Measurements from ENCODE around the gene SYTL5.

GRCh38 chrX:38028300-38028699 lies 21.9 kb downstream of the SYTL5 start:
- no peak for TF ChIP-seq CTCF (conservative IDR thresholded peaks at IDR 0.05; ENCODE audit: low read depth in 2 of 2)
- no peak for TF ChIP-seq REST (IDR thresholded peaks at IDR 0.05; ENCODE audit: unreplicated experiment)
- no peak for TF ChIP-seq POLR2AphosphoS5 (IDR thresholded peaks at IDR 0.05; ENCODE audit: low read depth)
- TF ChIP-seq EZH2 (IDR thresholded peaks at IDR 0.05; ENCODE audit: low read depth, unreplicated experiment) = no peak
- TF ChIP-seq EZH2phosphoT487 (IDR thresholded peaks at IDR 0.05; ENCODE audit: unreplicated experiment) = no peak
- TF ChIP-seq CREB1 (CRISPR knock-in tag; IDR thresholded peaks at IDR 0.05; ENCODE audit: low read depth) = no peak
- no peak for TF ChIP-seq STAT1 (IDR thresholded peaks at IDR 0.05; ENCODE audit: unreplicated experiment)
- TF ChIP-seq JUNB (IDR thresholded peaks at IDR 0.05; ENCODE audit: unreplicated experiment) = no peak
- no peak for TF ChIP-seq ZNF114 (CRISPR knock-in tag; IDR thresholded peaks at IDR 0.05)

Measured in GM23338 (cell line).